Erythroblast (primary cell): ENCODE measurements around the gene NEB.
"Not testable (repeated sequence)": the region's sequence is repeated elsewhere in the genome, so short reads cannot be mapped to it uniquely, and the experiment has no call there.

ENCODE experiments used
- GATA1 ChIP-seq: IDR thresholded peaks from 2 replicates; pipeline ENCODE4 v1.6.1; 2011; ENCODE audit warnings: low read depth, mild to moderate bottlenecking, control low read depth, low read length, moderate library complexity
- POLR2A ChIP-seq: IDR thresholded peaks from 2 replicates; pipeline ENCODE4 v1.6.1; 2011; ENCODE audit warnings: mild to moderate bottlenecking, low read length

DNA sequence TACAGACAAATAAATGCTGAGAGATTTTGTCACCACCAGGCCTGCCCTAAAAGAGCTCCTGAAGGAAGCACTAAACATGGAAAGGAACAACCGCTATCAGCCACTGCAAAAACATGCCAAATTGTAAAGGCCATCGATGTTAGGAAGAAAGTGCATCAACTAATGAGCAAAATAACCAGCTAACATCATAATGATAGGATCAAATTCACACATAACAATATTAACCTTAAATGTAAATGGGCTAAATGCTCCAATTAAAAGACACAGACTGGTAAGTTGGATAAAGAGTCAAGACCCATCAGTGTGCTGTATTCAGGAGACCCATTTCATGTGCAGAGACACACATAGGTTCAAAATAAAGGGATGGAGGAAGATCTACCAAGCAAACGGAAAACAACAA is 11.0 kb upstream of the NEB start:
- not testable (repeated sequence) for TF ChIP-seq POLR2A, GATA1
